CD4-positive, alpha-beta T cell treated with Interleukin-1 beta for 1 hour (primary cell): ENCODE data around the gene NAA80.

Experiments
- DNase-seq, 2 donors: peaks; one replicate each; pipeline ENCODE4 v3.0.0-alpha.2; 2020 to 2022

Gene NAA80

DNA sequence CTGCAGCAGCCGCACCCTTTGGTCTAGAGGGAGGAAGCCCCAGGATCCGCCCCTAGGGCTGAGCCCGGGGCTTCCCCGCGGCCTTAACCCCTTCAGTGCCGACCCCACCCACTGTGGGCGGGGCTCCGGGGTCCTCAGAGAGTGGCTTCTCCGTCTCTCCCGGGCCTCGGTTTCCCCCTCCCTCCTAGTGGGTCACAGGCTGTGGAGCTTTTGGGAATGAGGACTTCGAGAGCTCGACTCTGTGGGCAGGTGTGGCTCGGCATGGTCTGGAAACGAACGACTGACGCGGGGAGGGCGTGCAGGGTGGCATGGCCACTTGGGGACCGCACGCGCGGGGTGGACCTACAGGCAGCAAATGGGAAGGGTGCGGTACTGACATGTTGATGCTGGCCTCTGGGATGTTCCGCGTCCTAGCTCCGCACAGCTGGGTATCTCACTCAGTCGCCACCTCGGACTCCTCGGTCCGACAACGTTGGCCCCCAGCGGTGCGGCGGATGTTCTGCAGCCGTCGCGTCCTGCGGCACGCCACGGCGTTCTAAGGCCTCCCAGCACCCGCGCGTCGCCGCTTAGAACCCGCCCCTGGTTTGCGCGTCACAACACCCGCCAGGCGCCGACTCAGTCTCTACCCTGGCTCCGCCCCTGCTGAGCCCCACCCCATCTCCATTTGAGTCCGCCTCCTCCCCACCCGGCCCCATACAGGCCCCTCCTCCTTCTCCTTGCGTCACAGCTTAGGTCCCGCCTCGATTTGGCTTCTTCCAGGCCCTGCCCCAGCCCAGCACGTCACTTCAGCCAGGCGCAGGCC is at the start of gene NAA80, which contains the start of gene HYAL3:
Gene NAA80, minus strand, starts transcription at position 570 of the 802 bp plus-strand sequence. CDS start 1,942 bp downstream, outside the sequence.
Gene HYAL3, minus strand, starts transcription at position 570 of the 802 bp plus-strand sequence. CDS start 3,803 bp downstream, outside the sequence.
- peak; percentile 99 to 100 for DNase-seq

- DNase-seq = peak; percentile 85 to 87
Observed at GRCh38 chr3:50347187-50347813, 48.1 kb upstream of the NAA80 start.

- peak; percentile 80 for DNase-seq
Observed at GRCh38 chr3:50345586-50346234, 46.5 kb upstream of the NAA80 start, which contains the start of gene ZMYND10. Gene ZMYND10, minus strand, starts transcription at chr3:50345732. Its CDS starts 153 bp downstream, at chr3:50345579.

DNA sequence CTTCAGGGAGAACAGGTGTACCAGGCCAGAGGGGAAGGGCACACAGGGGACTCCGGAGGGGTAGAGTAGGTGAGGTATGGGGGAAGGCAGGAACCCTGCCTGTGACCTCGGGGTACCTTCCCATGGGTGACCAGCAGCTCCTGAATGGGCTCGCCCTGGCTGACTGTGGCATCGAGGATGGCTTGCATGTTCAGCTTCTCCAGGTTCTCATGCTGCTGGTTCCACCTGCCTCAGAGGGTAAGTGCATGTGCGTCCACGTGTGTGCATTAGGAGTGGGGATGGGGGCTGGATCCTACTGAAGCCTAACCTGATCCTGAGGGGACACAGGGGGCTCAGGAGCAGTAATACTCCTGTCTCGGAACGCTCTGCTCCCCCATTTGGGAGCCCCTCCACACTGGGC is 45.8 kb upstream of the NAA80 start:
- DNase-seq = no peak

DNA sequence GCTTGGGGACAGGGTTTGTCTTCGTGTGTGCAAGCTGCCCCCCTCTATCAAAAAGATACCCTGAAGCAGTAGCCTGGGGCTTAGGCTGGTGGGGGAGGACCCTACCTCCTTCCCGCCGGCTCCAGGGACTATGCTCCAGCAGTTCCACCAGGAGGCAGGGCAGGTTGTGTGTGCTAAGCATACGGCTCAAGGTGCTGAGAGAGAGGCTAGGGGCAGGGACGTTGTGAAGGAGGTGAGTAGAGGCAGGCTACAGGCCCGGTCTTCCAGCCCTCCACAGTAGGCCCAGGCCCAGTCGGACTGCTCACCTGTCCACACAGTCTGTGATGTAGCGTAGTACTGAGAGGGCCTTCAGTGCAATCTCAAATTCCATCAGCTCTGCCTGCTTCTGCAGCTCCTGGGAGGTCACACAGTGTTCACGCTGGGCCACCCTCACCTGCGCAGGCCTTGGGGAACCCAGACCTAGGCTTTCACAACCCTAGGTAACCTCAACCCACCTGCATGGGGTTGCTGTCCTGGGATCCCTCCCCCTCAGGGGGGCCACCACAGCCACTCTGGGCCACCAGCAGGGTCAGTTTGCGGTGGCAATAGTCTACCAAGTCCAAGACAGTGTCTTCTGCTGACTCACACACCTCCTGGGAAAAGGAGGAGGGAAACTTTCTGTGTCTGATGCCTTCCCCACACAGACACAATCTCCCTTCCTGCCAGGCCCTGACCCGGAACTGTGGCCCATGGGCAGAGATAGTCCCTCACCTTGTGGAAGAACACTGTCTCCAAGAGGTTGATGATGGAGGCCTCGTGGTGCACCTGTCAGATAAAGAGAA is 43.8 kb upstream of the NAA80 start:
- no peak for DNase-seq

DNA sequence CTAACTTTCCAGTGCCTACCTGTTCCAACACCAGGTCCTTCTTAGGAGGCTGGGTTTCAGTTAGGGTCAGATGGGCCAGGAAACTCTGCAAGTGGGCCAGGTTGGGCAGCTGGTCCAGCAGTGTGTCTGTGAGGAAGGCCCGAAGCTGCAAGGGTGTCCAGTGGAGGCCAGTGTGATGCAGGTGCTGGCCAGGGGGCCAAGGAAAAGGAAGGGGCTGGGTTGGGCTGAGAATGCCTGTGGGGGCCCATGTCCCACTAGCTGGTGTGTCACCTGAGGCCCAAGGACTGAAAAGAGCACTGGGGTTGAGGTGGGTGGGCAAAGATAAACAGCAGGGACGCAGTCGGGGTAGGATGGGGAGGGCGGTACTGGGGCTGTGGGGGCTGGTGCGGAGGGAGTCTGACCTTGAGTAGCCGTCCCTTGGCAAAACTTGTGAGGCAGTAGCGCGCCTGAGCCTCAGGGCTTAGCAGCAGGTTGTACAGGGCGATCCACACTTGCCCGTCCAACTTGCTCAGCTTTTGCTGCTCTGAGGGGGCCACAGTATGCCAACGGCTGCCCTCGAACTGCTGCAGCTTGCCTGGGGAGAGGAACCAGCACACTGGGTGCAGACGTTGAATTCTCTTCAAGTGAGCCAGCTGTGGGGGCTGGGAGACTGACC is 42.9 kb upstream of the NAA80 start:
- DNase-seq = no peak

DNA sequence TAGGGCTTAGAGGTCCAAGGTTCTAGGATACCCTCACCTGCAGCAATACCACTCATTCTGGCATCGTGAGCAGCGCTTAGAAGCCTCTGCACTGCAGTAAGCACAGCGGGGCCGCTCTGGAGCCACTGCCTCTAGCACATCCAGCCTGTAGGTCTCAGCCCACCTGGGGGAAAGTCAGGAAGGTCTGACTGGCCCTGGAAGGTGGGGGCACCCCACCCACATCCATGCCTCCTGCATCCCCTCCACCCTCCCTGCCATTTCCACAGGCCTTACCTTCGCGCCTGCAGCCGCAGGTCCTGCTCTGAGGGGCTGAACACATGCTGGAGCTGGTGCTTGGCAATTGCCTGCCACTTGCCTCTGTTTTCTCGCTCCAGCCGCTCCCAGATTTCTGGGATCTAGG is 42.3 kb upstream of the NAA80 start:
- no peak for DNase-seq

GRCh38 chr3:50340448-50341329 is 41.5 kb upstream of the NAA80 start, which contains the start of gene RASSF1:
Gene RASSF1, minus strand, starts transcription at chr3:50340836. Its CDS starts 31 bp downstream, at chr3:50340805.
- DNase-seq = peak; percentile 72 to 79

DNA sequence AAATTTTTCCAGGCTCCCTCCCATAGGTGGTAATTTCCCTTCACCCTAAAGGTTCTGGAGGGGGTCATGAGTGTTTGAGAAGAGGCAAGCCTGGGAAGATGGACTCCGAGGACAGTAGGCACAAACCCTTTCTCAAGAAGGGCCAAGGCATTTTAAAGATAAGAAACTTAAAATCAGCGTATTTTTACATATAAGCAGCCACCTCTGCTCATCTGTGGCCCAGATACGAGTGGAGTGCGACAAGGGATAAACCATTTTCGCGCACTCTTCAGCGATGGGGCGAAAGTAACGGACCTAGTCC is 40.9 kb upstream of the NAA80 start:
- no peak for DNase-seq

GRCh38 chr3:50339485-50340146 is 40.4 kb upstream of the NAA80 start:
- no peak for DNase-seq

DNA sequence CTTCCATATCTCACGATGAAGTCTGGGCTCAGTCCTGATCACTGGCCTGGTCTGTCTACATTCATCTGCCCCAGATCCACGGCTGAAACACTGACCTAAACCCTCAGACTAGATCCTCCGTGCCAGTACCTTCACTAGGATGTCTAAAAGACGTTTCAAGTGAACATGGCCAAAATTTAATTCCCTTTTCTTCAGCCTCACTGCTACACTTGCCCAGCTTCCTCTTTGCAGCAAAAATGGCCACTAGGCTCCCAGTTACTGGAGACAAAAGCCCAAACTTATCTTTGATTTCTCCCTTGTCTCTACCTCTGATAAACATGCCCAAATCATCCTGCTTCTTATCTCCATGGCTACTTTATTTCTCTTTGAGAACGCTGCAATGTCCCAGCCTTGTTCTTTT is 39.8 kb upstream of the NAA80 start:
- no peak for DNase-seq

DNA sequence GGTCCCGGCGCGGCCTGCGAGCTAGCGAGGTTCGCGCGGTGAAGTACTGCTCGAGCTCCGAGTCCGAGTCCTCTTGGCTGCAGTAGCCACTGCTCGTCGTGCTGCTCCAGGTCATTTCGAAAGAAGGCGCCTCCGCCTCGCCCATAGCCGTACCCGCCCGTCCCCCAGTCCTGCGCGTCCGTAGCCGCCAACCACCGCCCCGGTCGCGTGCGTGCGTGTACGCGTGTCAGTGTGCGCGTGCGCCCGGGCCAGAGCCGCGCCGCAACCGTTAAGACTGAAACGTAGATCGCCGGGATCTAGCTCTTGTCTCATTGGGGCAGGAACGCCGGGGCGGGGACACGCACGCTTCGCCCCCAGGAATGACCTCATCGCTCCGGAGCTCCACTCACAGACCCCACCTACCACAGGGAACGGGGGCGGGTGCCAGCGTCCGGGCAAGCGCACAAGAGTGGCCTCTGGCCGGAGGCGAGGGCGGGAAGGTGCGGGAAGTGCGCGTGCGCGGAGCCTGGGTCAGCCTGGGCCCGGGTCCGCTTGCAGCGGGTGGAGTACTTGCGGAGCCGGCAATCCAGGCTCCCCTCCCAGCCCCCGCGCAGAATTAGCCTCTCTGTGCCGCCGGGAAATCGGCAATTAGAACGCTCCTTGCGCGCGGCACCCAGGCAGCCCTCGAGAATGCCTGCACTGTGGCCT is 38.1 kb upstream of the NAA80 start:
- peak; percentile 95 to 97 for DNase-seq

GRCh38 chr3:50336452-50337174 is 37.4 kb upstream of the NAA80 start:
- no peak for DNase-seq

- no peak for DNase-seq
Observed at GRCh38 chr3:50334339-50335075, 35.3 kb upstream of the NAA80 start.

DNA sequence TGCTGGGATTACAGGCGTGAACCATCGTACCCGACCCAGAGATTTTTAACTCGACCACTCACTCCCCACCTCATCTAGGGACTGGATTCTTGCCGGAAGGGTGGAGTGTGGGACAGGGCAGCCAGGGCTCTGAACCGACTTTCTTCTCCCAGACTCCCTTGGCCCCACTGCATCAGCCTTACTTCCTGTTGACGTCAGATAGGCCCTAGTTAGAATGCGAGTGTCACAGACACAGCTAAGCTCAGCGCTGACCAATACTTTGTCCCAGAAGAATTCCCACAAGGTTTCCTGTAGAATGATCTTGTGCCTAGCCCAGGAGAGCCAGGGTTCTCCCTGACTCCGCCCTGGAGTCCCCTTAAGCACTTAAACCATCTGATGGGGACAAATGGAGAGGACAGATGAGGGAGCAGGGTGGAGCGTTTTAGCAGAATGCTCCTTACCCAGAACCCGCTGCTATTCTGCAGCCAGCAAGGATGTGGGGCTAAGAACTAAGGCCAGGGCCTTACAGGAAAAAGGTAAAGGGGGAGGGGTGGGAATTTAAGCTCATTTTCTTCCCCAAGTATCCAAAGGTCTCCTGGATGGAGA is 34.6 kb upstream of the NAA80 start:
- DNase-seq = peak in 1 of 2 donors; percentile 40

DNA sequence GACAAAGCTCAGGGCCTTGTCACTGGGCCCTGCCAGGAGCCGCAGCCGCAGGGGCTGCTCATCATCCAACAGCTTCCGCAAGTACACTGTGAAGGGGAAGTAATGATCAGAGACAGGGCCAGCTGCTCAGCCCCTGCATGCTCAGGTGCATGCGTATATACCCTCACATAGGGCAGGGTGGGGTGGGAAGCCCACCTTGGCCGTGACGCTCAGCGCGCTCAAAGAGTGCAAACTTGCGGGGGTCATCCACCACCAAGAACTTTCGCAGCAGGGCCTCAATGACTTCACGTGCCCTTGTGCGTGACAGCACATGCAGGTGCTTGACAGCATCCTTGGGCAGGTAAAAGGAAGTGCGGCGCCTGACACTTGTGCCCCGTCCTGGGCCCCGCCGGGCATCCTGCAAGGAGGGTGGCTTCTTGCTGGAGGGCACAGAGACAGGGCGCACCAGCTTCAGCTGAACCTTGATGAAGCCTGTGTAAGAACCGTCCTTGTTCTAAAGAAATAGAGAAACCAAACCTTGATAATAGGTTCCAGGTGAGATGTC is 32.2 kb upstream of the NAA80 start:
- DNase-seq = no peak

DNA sequence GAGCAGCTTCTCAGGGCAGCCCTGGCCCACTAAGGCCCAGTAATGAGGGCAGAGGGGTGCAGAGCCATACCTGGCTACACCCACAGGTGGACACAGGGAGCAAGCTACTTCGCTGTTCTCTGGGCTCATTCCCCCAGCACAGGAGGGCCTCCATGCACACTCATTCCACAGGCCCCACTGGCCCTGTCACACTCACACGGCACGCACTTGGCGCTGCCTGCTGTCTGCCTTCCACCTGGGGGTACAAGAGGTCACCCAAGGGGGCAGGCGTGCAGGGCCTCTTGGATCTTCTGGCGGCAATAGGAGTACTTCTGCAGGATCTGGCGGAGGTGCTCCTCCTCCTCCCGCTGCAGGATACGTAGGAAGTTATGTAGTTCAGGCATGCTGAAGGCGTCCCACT is 31.1 kb upstream of the NAA80 start:
- no peak for DNase-seq
